ENCODE data around the gene AADAC. TPM values are rescaled to one million over a fixed set of nuclear protein-coding genes. Genes with fewer than 3 reads are reported as not detected.
A peak's percentile ranks its signal among the peaks of the same experiment; 100 is the strongest.

Gene AADAC
- total RNA-seq, 2 experiments from 2014 or later: not detected

GRCh38 chr3:151875759-151876158, 61.8 kb downstream of the AADAC start:
- no peak for TF ChIP-seq CTCF (IDR thresholded peaks at IDR 0.05)
- Histone ChIP-seq H3K4me3 (ENCODE audit: low read length) (no peak overlapping the region), H3K9me3 (ENCODE audit: control insufficient read depth in 1 of 2, insufficient read depth in 1 of 2, low read length in 2 of 2) (no peaks in the 10 kb centered on the region), H3K36me3 (ENCODE audit: insufficient read depth, low read length) (no peaks in the 10 kb centered on the region), H3K4me1 (ENCODE audit: insufficient read depth, low read length) (no peaks in the 10 kb centered on the region), H3K27me3 (ENCODE audit: control insufficient read depth in 1 of 2, insufficient read depth in 2 of 2, low read length in 2 of 2) (no peaks in the 10 kb centered on the region), H3K27ac (ENCODE audit: low read depth in 1 of 2, low read length in 2 of 2) (no peak overlapping the region)
- DNase-seq: peak in 1 of 14 experiments; percentile 12
- ChIA-PET CTCF (no interaction called here), POLR2A (no interaction called here)
- Mint-ChIP-seq H3K9me3 (no peaks in the 10 kb centered on the region), H3K4me1 (ENCODE audit: low read depth) (peaks cover 12% of the 10 kb centered on the region), H3K4me3 (no peak overlapping the region), H3K27ac (no peak overlapping the region), H3K36me3 (ENCODE audit: low read depth) (no peaks in the 10 kb centered on the region), H3K27me3 (peaks cover 4% of the 10 kb centered on the region)
- intact Hi-C loops (cut with DNase I, micrococcal nuclease): no loop called here
- ATAC-seq (ENCODE audit: poor library complexity): no peak

- Histone ChIP-seq H3K9me3 (ENCODE audit: control insufficient read depth in 1 of 2, insufficient read depth in 1 of 2, low read length in 2 of 2) (no peaks in the 10 kb centered on the region), H3K27me3 (ENCODE audit: control insufficient read depth in 1 of 2, insufficient read depth in 2 of 2, low read length in 2 of 2) (no peaks in the 10 kb centered on the region), H3K4me1 (ENCODE audit: insufficient read depth, low read length) (no peaks in the 10 kb centered on the region), H3K36me3 (ENCODE audit: insufficient read depth, low read length) (no peaks in the 10 kb centered on the region), H3K27ac (ENCODE audit: low read depth in 1 of 2, low read length in 2 of 2) (no peak overlapping the region), H3K4me3 (ENCODE audit: low read length) (no peak overlapping the region)
- H3K4me1 Mint-ChIP-seq (ENCODE audit: low read depth): peaks cover 1% of the 10 kb centered on the region
- intact Hi-C loops (cut with DNase I, micrococcal nuclease): no loop called here
- H3K9me3 Mint-ChIP-seq: no peaks in the 10 kb centered on the region
- CTCF ChIA-PET: no interaction called here
- H3K27me3 Mint-ChIP-seq: peaks cover 4% of the 10 kb centered on the region
- DNase-seq (no peak), ATAC-seq (ENCODE audit: poor library complexity) (no peak)
- no peak for TF ChIP-seq CTCF (IDR thresholded peaks at IDR 0.05)
- POLR2A ChIA-PET: no interaction called here
- no peak overlapping the region for H3K4me3 Mint-ChIP-seq
- no peaks in the 10 kb centered on the region for H3K36me3 Mint-ChIP-seq (ENCODE audit: low read depth)
- no peak overlapping the region for H3K27ac Mint-ChIP-seq
These were observed 63.4 kb downstream of the AADAC start for GRCh38 chr3:151877269-151877668.

Other genes with a start within 250 kb of the AADAC start
- gene AADACL2, start 80.2 kb upstream of the AADAC start, total RNA-seq: not detected
- not detected for gene SUCNR1, start 59.5 kb downstream of the AADAC start, total RNA-seq